Measurements from ENCODE around the gene TAF15.

DNA sequence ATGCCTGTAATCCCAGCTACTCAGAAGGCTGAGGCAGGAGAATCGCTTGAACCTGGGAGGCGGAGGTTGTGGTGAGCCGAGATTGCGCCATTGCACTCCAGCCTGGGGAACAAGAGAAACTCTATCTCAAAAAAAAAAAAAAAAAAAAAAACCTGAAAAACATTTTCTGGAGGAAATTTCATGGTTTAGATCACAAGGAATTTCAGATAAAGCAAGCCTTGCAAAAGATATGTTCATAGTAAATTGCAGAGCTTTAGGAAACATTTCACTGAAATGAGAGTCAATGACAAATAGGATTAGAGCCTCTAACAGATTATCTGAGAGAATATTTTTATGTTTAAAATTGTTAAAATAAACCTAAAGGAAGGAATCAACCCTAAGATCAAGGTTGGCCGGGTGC lies 3.2 kb downstream of the TAF15 start:
- TF ChIP-seq, protein P1, sequence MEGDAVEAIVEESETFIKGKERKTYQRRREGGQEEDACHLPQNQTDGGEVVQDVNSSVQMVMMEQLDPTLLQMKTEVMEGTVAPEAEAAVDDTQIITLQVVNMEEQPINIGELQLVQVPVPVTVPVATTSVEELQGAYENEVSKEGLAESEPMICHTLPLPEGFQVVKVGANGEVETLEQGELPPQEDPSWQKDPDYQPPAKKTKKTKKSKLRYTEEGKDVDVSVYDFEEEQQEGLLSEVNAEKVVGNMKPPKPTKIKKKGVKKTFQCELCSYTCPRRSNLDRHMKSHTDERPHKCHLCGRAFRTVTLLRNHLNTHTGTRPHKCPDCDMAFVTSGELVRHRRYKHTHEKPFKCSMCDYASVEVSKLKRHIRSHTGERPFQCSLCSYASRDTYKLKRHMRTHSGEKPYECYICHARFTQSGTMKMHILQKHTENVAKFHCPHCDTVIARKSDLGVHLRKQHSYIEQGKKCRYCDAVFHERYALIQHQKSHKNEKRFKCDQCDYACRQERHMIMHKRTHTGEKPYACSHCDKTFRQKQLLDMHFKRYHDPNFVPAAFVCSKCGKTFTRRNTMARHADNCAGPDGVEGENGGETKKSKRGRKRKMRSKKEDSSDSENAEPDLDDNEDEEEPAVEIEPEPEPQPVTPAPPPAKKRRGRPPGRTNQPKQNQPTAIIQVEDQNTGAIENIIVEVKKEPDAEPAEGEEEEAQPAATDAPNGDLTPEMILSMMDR (IDR thresholded peaks at IDR 0.05; ENCODE audit: low read depth, low read length): no peak
- TF ChIP-seq EZH2phosphoT487 (IDR thresholded peaks at IDR 0.05; ENCODE audit: low read depth): no peak

Measured in OCI-LY3 (cell line).